ENCODE data around the gene PPFIA2.
"Not testable (repeated sequence)": the region's sequence is repeated elsewhere in the genome, so short reads cannot be mapped to it uniquely, and the experiment has no call there.

The PPFIA2 gene

DNA sequence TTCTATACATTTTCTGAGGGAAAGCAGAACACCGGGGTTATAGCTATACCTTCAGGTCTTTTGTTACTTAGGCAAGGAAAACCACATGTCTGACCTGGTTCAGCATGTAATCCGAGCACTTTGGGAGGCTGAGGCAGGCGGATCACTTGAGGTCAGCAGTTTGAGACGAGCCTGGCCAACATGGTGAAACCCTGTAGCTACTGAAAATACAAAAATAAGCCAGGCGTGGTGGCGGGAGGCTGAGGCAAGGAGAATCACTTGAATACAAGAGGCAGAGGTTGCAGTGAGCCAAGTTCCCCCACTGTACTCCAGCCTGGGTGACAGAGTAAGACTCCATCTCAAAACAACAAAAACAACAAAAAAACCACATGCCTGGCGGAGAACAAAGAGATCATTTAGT, 503.7 kb downstream of the PPFIA2 start:
- no peak for DNase-seq

DNA sequence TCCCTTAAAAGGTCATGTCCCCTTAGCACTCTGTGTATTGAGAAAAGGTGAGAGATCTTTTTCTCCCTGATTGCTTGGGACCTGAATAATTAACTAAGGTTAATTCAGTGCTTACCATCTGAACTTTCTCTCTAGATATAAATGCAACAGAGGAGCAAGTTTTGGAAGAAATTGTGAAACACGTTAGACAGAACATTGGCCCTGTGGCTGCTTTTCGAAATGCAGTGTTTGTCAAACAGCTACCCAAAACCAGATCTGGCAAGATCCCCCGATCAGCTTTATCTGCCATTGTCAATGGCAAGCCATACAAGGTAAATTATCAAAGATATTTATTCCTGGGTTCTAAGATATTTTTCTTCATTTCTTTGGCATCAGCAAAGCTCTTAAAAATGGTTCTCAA, 505.8 kb downstream of the PPFIA2 start:
- no peak for DNase-seq

DNA sequence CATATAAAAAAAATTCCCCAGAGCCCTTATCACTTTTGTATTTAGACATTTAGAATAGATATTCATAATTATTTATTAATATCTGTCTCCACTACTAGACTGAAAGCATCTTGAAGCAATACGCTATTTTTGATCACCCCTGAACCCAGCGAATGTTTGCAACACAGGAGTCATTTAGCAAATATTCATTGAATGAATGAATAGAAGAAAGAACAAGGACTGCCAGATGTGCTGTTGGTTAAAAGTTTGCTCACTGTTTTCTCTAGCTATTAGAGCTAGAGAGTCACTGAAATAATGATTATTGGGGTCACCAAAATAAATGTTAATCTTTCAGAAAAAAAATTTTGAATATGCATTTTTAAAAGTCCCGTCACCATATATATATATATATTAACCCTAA, 506.9 kb downstream of the PPFIA2 start:
- no peak for DNase-seq

DNA sequence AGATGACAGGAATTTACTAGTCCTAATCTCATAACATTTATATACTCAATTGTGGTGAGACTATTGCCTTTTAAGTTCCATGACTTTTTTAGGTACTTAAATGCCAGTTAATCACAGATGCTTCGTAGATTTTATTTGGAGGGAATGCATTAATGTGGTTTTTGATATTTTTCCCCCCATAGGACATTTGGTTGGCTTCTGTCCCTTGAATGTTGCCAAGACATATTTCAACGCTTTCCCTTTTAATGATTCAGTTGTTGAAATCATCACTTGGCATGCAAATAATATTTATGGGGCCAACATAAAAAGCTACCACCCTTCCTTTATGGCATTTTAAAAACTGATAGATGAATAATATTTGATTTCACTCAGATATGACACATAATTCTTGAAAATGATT, 509.2 kb downstream of the PPFIA2 start:
- DNase-seq, result no peak

DNA sequence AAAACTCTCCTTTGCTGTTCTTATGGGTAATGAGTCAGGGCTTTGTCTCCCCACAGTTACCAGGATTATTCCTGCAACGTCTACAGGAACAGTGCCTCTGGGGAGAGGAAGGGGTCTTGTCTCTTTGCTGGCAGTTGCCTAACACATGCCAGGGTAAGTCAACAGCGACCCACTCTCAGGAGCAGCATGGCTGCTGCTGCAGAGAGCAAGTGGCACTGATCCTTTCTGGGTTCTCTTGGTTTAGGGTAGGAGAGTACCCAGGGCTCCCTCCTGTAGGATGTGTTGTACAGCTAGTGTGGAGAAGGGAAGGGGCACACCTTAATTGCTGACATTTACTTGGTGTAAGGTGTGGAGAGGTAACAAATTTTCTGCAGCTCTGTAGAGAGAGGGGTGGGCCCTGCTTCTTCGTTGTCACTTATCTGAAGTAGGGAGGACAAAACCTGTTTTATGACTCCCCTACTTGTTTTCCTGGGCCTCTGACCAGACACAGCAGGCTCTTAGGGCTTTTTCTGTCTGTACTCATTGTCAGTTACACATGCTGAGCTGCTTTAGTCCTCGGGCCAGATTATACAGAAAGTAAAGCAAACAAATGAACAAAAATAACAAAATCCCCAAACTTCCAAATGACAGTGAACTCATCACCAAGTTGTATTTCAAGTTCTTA, 513.1 kb downstream of the PPFIA2 start:
- no peak for DNase-seq

DNA sequence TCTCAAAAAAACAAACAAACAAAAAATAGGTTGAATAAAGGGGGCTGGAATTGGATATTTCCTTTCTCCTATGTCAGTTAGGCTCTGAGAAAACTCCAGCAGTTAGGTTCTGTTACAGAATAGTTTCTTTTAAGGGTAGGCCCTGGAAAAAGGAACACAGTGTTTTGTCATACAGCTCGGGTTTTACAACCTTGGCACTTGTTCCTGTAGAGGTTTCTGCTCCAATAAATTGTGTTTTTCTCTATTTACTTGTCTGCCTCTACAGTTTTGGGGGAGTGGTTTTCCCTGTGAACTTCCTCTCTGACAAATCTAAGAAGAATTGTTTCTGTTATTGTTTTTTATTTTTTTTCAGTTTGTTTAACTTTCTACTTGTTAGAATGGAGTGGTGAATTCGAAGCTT, 513.7 kb downstream of the PPFIA2 start:
- DNase-seq, result no peak

DNA sequence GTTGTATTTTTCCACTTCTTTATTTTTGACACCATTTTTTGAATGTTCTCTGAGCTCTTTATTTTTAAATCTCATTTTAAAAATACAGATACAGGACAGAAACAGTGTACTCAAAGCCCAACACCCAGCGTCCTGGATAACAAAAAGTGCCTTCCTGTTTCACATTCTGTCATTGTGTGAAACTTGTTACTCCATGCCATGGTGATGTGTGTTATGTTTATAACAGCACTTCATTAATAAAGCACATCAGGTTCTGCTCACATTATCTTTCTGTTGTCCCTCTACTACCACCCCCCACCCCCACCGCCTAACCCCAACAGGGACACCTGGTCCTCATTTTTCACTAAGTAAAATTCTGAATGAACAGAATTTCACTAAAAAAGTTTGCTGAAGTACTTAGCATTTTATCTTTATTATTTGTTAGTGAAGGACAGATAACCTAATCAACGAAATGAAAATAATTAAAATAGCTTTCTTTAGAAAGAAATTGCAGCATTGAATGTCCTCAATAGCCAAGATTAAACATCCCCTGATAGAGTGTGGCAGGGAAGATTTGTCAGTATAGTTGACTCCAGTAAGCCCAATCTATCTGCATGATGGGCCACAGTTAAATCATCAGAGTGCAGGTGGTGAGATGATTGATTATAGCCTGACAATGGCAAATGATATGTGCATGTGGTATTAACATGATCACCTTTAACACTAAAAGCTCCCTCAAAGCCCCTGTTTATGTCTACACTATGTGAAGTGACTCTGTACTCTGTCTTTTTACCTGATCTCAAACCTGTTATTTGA, 527.4 kb downstream of the PPFIA2 start:
- DNase-seq, result no peak

DNA sequence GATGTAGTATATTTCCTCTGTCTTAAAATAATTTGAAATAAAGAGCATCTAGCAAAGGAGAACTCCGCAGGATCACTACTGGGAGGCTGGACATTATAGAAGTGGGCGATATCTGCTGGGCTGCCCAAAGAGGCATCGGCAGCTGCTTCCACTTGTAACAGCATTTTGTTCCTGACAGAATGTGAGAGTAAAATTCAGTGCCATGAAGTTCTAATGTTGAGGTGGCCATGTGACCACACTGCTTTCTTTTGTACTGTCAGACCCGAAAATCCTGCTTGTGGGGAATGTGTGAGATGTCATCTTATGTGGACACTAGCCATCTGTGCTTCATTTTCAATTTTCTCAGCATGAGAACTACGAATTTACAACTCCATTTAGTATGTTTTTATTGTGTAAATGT, 529.4 kb downstream of the PPFIA2 start:
- no peak for DNase-seq

DNA sequence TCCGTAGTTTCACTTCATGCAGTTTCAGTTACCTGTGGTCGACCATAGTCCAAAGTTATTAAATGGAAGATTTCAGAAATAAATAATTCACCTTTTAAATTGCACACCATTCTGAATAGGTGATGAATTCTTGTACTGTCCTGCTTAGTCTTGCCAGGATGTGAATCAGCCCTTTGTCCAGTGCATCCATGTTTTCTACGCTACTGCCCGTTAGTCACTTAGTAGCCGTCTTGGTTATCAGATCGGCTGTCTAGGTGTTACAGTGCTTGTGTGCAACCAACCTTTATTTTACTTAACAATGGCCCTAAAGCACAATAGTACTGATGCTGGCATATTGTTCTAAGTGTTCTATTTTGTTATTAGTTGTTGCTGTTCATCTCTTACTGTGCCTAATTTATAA, 534.5 kb downstream of the PPFIA2 start:
- no peak for DNase-seq

DNA sequence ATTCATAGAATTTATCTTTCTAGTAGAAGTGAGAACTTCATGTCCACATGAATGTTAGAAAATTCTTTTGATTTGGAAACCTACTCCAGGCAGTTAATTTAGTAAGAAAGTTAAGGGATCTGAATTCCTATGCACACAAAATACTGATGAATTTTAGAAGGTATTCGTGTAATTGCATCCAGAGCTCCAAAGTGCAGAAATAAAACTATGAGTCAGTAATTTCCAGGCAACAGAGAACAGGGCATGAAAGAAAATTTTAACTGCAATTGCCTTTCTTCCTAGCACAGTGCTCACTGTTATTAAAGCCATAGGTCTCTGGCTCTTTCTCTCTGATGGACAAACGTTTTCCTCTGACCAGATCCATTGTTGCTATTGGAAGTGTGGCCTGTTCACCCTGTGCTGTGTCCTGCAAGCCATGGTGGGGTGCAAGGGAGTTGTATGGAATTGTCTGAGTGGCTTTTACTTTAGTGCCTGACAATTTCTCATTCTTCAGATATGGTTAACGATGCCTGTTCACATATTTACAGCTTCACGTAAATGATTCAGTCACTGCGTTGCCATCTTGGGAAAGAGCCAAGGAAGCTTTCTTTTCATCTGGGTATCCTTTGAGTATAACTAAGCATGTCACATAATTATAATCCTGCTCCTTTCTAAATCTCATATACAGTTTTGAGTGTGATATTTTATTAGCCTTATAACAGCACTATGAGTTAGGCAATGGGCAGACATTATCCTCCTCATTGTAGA, 536.1 kb downstream of the PPFIA2 start:
- no peak for DNase-seq

DNA sequence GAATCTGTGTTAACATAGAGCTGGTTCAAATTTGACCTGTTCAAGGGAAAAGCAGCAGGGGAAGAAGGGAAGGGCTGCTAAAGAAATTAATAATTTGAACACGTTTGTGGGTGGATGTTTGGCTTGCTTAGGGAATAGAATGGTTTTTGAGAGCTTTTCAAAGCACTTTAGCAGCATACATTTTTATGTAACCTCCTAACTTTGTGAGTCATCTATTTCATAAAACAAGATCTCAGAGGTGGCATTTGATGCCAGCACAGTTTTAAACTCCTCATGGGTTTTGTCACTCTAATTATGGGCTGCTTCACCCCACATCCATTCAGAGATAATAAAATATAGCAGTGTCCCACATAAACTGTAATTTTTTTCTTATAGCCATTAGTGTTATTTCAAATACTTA, 537.5 kb downstream of the PPFIA2 start:
- DNase-seq, result no peak

DNA sequence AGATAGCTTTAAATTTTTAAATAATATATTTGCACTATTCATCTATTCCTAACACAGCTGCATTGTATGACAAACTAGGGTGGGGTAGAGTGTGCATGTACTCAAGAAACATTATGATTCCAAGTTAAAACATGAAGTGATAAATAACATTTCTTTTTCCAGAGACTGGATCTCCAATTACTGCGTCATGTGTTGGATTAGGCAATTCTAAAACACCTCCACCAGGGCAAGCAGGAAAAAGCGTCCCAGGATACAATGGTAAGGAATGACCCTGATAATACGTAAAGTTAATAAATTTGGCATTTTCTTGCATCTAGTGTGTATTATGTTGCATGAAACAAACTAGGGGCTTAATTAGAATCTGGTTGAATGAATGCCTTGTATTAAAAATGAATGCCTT, 542.4 kb downstream of the PPFIA2 start:
- no peak for DNase-seq

DNA sequence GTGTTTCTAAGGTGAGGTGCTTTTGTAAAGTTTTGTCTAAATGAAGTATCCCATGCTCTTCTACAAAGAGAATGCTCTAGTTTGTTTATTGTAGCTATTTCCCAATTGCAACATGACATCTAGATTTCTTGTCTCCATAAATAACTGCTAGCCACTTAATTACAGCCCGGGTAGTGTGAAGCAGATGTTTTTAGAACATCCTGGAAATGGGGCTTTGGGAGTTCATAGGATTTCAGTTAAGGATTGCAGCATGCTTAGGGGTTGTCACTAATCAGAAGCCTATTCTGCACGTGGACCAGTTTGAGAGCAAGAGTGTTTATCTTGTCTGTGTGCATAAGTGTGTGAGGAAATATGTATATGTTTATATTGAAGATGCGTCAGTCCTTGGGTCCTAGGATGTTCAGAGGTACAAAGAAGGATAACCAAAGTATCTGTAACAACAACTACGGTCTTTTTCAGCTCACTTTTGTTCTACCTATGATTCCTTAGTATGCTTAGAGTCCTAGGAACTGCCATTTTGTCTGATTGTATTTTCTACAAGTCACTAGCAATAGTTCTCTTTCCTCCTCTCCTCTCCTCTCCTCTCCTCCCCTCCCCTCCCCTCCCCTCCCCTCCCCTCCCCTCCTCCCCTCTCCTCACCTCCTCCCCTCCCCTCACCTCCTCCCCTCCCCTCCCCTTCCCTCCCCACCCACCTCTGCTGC, 546.0 kb downstream of the PPFIA2 start:
- no peak for DNase-seq

DNA sequence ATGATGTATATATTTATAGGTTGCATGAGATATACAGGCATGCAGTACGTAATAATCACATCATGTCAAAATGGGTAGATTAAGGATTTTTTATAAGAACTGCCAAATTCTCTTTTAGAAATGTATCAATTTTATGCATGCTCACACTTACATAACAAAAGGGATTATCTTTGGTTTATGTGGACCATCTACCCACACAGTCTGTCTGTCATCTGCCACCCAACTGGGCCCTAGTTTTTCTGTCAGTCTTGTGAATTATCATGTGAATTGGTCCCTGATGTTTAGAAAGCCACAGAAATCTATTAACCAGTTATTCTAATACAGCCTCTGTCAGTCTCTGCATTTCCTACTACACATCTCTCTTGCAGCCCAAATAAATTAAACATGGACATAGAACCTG, 547.8 kb downstream of the PPFIA2 start:
- no peak for DNase-seq

DNA sequence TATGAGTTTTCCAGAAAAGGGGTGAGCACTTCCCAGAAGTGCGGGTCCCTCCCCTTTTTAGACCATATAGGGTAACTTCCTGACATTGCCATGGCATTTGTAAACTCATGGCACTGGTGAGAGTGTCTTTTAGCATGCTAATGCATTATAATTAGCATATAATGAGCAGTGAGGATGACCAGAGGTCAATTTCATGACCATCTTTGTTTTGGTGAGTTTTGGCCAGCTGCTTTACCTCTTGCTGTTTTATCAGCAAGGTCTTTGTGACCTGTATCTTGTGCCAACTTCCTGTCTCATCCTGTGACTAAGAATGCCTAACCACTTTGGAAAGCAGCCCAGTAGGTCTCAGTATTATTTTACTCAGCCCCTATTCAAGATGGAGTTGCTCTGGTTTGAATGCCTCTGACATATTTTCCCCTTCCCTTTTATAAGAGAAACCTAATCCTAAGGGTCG, 549.4 kb downstream of the PPFIA2 start:
- not testable (repeated sequence) for DNase-seq

DNA sequence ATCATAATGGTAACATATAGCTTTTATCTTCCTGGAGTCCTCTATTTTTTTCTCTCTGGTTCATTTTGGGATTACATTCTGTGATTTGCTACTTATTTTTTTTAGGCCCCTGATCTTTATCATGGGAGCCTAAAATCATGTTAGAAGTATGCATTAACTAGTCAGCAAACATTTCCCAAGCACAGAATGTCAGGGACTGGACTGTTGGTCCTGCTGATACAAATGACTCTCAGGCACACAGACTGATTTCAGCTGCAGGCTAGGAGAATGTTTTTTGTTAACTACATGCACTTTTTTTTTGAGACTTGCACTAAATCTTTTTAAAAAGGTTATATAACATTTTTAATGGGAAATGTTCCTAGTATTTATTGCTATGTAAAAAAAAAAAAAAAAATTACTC, 550.1 kb downstream of the PPFIA2 start:
- DNase-seq, result no peak

DNA sequence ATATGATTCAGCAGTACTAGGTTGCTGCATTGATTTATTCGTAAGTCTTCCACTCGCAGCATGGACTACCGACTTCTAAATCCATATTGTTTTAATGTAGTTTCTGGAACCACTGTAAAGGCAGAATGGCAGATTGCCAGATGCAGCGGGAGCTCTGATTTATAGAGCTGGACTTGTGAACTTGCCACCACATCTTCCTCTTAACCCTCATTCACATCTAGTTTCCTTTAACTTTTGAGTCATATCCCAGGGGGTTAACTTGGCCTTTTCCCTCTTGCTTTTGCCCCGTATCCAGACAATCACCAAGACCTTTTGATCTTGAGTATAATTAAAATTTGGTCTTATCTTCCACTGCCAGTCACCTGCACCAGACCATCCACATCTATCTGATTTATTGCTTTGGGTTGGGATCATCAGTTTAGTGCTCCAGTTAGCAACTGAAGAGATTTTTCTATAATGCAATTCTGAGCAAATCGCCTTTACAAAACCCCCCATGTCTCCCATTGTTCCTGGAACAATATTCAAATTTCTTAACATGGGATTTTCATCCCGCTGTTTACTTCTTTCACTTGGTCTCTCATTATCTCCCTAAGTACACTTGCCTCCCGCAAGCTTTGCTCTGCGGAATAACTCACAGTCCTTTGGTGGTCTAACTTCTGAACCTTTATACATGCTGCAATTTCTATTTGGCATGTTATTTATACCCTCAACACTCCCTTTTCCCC, 550.8 kb downstream of the PPFIA2 start:
- DNase-seq, result no peak

All from stimulated activated CD4-positive, alpha-beta T cell treated with anti-CD3 and anti-CD28 coated beads, Interleukin-2, amount 100 ng/mL, for 24 hours (primary cell).